HG02870 (cell line): ENCODE results near the gene PLEKHA4.
A peak's percentile ranks its signal among the peaks of the same experiment; 100 is the strongest.
"Not testable (repeated sequence)": the region's sequence is repeated elsewhere in the genome, so short reads cannot be mapped to it uniquely, and the experiment has no call there.

Experiments
- ATAC-seq: cut with Tn5 transposase; IDR thresholded peaks from one replicate; pipeline ENCODE4 v1.9.1; 2021; ENCODE audit warnings: mild to moderate bottlenecking, moderate library complexity; ENCODE audit not compliant: unreplicated experiment

PLEKHA4 gene, protein sequence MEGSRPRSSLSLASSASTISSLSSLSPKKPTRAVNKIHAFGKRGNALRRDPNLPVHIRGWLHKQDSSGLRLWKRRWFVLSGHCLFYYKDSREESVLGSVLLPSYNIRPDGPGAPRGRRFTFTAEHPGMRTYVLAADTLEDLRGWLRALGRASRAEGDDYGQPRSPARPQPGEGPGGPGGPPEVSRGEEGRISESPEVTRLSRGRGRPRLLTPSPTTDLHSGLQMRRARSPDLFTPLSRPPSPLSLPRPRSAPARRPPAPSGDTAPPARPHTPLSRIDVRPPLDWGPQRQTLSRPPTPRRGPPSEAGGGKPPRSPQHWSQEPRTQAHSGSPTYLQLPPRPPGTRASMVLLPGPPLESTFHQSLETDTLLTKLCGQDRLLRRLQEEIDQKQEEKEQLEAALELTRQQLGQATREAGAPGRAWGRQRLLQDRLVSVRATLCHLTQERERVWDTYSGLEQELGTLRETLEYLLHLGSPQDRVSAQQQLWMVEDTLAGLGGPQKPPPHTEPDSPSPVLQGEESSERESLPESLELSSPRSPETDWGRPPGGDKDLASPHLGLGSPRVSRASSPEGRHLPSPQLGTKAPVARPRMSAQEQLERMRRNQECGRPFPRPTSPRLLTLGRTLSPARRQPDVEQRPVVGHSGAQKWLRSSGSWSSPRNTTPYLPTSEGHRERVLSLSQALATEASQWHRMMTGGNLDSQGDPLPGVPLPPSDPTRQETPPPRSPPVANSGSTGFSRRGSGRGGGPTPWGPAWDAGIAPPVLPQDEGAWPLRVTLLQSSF

DNA sequence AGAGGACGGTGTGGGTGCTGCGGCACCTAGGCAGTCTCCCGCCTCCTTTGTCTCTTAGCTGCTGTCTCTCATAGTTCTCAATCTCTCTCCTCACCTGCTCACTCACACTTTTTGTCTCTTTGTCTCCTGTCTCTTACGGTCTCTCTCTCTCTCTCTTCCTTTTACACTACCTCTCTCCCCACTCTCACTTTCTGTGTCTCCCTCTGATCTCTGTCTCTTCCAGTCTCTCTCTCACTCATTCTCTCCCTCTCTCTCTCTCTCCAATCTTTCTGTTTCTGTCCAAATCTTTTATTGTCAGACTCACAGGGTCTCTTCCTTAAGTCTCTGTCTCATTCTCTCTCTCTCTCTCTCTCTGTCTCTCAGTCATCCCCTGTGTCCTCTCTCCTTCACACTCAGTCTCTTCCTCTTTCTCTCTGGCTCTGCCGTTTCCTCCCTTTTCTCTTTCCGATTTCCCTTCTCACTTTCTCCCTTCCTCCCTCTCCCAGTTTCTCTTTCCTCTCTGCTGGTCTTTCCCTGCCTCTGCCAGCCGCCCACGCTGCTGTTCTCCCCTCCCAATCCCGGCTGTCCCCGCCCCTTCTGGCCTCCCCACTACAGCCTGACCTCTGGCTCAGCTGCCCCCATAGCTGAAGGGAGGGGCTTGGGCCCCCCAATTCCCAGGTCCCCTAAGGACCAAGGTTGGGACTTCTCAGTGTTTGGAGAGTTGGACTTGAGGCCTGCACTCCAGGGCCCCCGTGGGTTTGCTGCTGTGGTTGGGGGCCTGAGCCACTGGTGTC is at the start of gene PLEKHA4:
Gene PLEKHA4 (minus strand): TSS at position 504 of the 773 bp plus-strand sequence. CDS start 997 bp downstream, outside the sequence.
- no peak for ATAC-seq

GRCh38 chr19:48918071-48918470 is 49.7 kb upstream of the PLEKHA4 start:
- ATAC-seq, result no peak

- ATAC-seq, result no peak
Measured at GRCh38 chr19:48915757-48916156, 47.3 kb upstream of the PLEKHA4 start.

DNA sequence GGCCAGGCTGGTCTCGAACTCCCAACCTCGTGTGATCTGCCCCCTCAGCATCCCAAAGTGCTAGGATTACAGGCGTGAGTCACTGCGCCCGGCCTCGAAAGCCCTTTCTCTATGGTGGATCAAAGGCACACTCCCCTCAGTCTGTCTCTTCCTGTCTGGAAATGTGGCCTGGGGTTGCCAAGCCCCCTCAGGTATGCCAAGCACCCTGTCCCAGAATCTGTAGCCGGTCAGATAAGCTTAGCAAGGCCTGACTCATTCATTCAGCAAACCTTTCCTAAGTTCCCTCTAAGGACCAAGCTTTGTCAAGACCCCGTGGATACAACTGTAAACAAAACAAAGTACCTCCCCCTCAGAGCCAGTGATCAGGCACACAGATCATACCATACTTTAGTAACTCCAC is 45.8 kb upstream of the PLEKHA4 start:
- no peak for ATAC-seq

DNA sequence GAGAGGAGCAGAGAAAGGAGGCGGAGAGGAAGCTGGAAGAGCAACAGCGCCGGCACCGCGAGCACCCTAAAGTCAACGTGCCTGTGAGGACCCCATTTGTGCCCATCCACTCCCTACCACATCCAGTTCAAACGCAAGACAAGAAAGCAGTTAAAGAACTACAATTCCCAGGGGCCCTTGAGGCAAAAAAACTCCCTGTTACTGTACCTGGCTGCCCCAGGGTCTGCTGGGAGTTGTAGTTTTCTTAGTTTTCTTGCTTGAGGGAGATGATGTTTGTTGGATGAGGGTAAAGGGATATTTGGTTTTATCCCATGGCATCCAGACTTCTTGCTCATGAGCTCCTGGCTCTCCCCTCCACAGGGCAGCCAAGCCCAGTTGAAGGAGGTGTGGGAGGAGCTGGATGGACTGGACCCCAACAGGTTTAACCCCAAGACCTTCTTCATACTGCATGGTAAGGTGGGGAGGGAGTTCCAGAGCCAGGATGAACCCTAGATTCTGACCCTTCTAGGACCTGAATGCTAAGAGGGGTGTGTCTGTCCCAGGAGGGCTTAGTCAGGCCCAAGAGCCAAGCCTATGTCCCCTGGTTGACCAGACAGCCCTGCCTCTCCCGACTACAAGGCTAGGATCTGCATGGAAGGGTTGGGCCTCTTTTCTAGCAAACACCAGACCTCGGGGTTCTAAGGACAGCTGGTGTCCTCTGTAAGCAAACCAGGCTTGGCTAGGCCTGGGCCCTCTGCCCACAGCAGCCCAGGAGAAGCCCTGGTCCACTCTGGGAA is 44.9 kb upstream of the PLEKHA4 start:
- no peak for ATAC-seq

DNA sequence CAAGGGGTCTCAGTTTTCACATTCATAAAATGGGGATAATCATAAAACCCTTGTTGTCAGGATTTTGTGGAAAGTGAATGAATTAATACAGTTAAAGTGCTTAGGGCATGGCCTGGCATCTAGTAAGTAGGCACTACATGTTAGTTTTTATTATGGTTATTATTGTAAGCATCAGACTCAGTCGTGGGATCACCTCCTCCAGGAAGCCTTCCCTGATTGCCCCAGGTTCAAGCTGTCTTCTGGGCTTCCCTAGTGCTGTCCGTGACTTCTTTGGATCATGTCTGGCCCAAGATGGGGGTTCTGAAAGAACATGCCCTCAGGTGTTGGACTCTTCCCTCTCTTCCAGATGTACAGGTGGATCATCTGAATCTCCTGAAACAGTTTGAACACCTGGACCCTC is 42.4 kb upstream of the PLEKHA4 start:
- ATAC-seq, result no peak

- ATAC-seq, result not testable (repeated sequence)
Measured at GRCh38 chr19:48909424-48910077, 41.1 kb upstream of the PLEKHA4 start.

GRCh38 chr19:48907671-48908070 is 39.3 kb upstream of the PLEKHA4 start:
- ATAC-seq, result no peak

GRCh38 chr19:48906324-48906723 is 37.9 kb upstream of the PLEKHA4 start:
- ATAC-seq, result no peak

- no peak for ATAC-seq
Measured at GRCh38 chr19:48905664-48906063, 37.2 kb upstream of the PLEKHA4 start.

- ATAC-seq, result not testable (repeated sequence)
Measured at GRCh38 chr19:48903788-48904187, 35.4 kb upstream of the PLEKHA4 start.

GRCh38 chr19:48902291-48902690 is 33.9 kb upstream of the PLEKHA4 start:
- not testable (repeated sequence) for ATAC-seq

GRCh38 chr19:48900477-48901406 is 32.3 kb upstream of the PLEKHA4 start:
- no peak for ATAC-seq

DNA sequence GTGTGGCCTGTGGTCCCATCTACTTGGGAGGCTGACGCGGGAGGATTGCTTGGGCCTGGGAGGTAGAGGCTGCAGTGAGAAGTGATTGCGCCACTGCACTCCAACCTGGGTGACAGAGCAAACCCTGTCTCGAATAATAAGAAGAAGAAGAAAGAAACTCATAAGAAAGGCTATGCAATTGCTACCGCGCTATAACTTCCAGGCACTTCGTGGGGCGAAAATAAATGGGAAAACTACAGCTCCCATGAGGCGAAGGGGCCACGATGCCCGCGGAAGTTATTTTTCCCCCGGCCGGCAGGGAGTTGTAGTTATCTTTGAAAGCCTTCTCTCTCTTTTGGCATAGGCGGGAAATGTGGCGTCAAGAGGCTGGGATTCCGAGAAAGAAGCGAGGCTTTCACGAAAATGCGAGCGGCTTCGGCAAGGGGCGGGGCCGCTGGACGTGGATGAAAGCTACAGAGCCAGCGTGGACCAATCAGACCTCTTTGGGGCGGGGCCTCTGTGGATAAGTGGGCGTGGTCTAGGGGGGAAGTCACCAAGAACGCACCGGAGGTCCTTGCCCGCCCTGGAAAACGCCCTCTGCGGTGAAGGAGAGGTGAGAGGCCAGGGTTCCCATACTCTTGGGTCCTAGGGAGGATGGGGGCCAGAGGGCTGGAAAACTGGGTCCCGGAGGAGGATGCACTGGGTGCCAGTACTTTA is 31.5 kb upstream of the PLEKHA4 start, which contains the start of gene NUCB1:
Gene NUCB1 (plus strand): TSS at position 532 of the 696 bp plus-strand sequence. CDS start 485 bp downstream, outside the sequence.
- ATAC-seq, result peak; percentile 85

- not testable (repeated sequence) for ATAC-seq
Measured at GRCh38 chr19:48899386-48899749, 31.0 kb upstream of the PLEKHA4 start.

DNA sequence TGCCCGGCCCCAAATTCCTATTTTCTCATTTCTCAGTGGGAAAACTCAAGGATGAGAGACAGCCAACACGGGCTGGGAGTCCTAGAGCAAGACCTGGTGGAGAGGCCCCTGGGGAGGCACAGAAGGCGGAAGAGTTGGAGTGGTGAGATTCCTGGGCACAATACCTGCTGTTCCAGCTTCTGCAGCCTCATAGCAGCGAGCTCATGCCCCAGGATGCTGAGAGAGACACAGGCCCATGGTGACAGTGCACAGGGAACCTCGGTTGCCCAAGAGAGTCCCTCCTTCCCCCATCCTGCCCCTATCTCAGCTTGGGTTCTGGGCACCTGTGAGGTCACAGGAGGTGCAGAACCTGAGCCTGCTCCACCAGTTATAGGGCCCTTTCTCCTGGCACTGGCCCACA is 28.8 kb upstream of the PLEKHA4 start:
- no peak for ATAC-seq

GRCh38 chr19:48896191-48896720 is 27.8 kb upstream of the PLEKHA4 start:
- ATAC-seq, result no peak

DNA sequence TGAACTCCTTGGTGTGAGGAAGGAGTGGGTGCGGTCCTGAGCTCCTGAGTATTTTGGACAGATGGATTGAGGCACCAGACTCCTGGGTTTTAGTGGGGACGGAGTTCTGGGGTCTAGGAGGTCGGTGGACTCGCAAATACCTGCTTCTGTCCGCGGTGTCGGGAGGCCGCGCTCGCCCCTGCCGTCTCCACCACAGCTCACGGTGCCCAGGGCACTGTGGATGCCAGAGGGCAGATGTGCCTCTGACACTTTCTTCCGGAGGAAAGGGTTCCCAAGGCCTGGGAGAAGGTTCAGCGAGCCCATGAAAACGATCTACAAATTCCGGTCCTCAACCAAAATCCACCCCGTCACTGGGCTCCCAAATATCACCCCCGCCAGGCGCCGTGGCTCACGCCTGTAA is 26.8 kb upstream of the PLEKHA4 start:
- ATAC-seq, result no peak
